MM.1S (cell line): Measurements from ENCODE around the gene GRN.

Experiments
- EZH2 ChIP-seq: fragments of 300-600 bp; sonication (generic); optimal IDR thresholded peaks from 2 replicates; pipeline ENCODE3; 2017; ENCODE audit warnings: low read depth, mild to moderate bottlenecking, antibody characterized with exemption, low read length, mixed read lengths
- EZH2phosphoT487 ChIP-seq: fragments of 300-600 bp; sonication (generic); IDR thresholded peaks from 2 replicates; pipeline ENCODE4 v1.6.1; 2018; ENCODE audit warnings: antibody characterized with exemption, low read length
- TF ChIP-seq, protein P1 (sequence below): fragments of 300-600 bp; sonication (generic); IDR thresholded peaks from 2 replicates; pipeline ENCODE4 v1.5.1; 2016; ENCODE audit warnings: antibody characterized with exemption, low read length, mixed read lengths

- TF ChIP-seq, protein P1, sequence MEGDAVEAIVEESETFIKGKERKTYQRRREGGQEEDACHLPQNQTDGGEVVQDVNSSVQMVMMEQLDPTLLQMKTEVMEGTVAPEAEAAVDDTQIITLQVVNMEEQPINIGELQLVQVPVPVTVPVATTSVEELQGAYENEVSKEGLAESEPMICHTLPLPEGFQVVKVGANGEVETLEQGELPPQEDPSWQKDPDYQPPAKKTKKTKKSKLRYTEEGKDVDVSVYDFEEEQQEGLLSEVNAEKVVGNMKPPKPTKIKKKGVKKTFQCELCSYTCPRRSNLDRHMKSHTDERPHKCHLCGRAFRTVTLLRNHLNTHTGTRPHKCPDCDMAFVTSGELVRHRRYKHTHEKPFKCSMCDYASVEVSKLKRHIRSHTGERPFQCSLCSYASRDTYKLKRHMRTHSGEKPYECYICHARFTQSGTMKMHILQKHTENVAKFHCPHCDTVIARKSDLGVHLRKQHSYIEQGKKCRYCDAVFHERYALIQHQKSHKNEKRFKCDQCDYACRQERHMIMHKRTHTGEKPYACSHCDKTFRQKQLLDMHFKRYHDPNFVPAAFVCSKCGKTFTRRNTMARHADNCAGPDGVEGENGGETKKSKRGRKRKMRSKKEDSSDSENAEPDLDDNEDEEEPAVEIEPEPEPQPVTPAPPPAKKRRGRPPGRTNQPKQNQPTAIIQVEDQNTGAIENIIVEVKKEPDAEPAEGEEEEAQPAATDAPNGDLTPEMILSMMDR = no peak
- TF ChIP-seq EZH2 (no peak), EZH2phosphoT487 (no peak)
Observed at GRCh38 chr17:44387804-44388203, 42.7 kb downstream of the GRN start.
